GM19240 (cell line): ENCODE measurements around the gene ZNF488.

Source experiments
- DNase-seq: peaks from one replicate; pipeline ENCODE4 v3.0.0; 2011; ENCODE audit warnings: low spot score; ENCODE audit not compliant: insufficient read length

Gene ZNF488

GRCh38 chr10:47383261-47384147, 589 bp downstream of the ZNF488 start:
- DNase-seq: no peak

- DNase-seq: no peak
These were observed 2.4 kb downstream of the ZNF488 start for GRCh38 chr10:47381427-47382379.

GRCh38 chr10:47381103-47381395, 3.0 kb downstream of the ZNF488 start:
- no peak for DNase-seq

GRCh38 chr10:47380341-47381102, 3.6 kb downstream of the ZNF488 start:
- no peak for DNase-seq

- no peak for DNase-seq
These were observed 4.2 kb downstream of the ZNF488 start for GRCh38 chr10:47379901-47380300.

- DNase-seq: no peak
These were observed 4.7 kb downstream of the ZNF488 start for GRCh38 chr10:47379445-47379785.

- no peak for DNase-seq
These were observed 5.3 kb downstream of the ZNF488 start for GRCh38 chr10:47378606-47379444.

- DNase-seq: no peak
These were observed 5.9 kb downstream of the ZNF488 start for GRCh38 chr10:47378183-47378510.

GRCh38 chr10:47376522-47377220, 7.4 kb downstream of the ZNF488 start:
- no peak for DNase-seq

GRCh38 chr10:47374611-47375536, 9.2 kb downstream of the ZNF488 start:
- DNase-seq: no peak

GRCh38 chr10:47372726-47373125, 11.4 kb downstream of the ZNF488 start:
- DNase-seq: no peak

GRCh38 chr10:47371629-47372485, 12.2 kb downstream of the ZNF488 start:
- DNase-seq: no peak

- DNase-seq: no peak
These were observed 13.2 kb downstream of the ZNF488 start for GRCh38 chr10:47370878-47371277.

- DNase-seq: no peak
These were observed 13.9 kb downstream of the ZNF488 start for GRCh38 chr10:47370015-47370767.

GRCh38 chr10:47369251-47369894, 14.7 kb downstream of the ZNF488 start:
- no peak for DNase-seq

GRCh38 chr10:47368431-47369180, 15.5 kb downstream of the ZNF488 start:
- no peak for DNase-seq
